HG03066 (cell line): Measurements from ENCODE around the gene LPCAT3.

ENCODE experiments used
- ATAC-seq: cut with Tn5 transposase; IDR thresholded peaks from one replicate; pipeline ENCODE4 v1.9.1; 2021; ENCODE audit warnings: low read depth; ENCODE audit not compliant: unreplicated experiment

The LPCAT3 gene

GRCh38 chr12:6941782-6942181 lies 76.5 kb downstream of the LPCAT3 start:
- ATAC-seq, result no peak

DNA sequence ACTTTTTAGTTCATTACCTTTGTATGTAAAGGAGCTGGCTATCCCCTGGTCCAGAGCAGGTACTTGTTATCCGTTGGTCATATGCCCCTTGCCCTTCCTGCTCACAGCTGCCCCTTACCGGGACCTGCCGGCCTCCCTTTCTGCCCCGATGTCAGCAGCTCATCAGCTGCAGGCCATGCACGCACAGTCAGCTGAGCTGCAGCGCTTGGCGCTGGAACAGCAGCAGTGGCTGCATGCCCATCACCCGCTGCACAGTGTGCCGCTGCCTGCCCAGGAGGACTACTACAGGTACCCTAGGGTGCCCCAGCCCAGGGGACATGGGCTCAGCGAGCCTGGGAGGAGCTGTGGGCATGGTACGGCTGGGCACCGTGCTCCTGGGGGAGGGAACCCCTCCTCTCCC lies 77.0 kb downstream of the LPCAT3 start:
- no peak for ATAC-seq

DNA sequence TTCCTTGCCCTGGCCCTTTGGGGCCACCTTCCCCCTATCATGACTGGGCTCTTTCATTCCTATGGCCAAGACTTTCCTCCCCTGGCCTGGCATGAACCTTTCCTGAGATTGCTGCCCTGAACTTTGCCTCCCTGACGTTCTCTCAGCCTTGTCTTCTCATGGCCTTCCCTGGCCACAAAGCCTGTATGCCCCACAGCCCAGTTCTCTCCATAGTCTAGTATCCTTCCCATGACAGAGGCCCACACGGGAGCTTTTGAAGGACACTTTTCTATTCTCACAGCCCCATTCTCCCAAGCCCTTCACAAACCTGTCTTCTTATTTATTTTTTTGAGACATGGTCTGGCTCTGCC lies 79.1 kb downstream of the LPCAT3 start:
- ATAC-seq, result no peak

DNA sequence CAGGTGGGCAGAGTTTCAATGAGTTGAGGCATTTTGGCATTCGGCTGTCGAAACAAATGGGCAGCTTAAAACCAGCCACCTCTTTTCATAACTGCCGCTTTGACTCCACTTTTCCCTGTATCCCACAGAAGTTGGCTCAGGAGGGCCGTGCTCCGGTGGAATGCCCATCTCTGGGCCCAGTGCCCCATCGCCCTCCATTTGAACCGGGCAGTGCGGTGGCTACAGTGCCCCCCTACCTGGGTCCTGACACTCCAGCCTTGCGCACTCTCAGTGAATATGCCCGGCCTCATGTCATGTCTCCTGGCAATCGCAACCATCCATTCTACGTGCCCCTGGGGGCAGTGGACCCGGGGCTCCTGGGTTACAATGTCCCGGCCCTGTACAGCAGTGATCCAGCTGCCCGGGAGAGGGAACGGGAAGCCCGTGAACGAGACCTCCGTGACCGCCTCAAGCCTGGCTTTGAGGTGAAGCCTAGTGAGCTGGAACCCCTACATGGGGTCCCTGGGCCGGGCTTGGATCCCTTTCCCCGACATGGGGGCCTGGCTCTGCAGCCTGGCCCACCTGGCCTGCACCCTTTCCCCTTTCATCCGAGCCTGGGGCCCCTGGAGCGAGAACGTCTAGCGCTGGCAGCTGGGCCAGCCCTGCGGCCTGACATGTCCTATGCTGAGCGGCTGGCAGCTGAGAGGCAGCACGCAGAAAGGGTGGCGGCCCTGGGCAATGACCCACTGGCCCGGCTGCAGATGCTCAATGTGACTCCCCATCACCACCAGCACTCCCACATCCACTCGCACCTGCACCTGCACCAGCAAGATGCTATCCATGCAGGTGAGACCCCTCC lies 79.7 kb downstream of the LPCAT3 start:
- no peak for ATAC-seq

- ATAC-seq, result peak; percentile 78
These were observed 80.6 kb downstream of the LPCAT3 start for GRCh38 chr12:6937481-6938352.

DNA sequence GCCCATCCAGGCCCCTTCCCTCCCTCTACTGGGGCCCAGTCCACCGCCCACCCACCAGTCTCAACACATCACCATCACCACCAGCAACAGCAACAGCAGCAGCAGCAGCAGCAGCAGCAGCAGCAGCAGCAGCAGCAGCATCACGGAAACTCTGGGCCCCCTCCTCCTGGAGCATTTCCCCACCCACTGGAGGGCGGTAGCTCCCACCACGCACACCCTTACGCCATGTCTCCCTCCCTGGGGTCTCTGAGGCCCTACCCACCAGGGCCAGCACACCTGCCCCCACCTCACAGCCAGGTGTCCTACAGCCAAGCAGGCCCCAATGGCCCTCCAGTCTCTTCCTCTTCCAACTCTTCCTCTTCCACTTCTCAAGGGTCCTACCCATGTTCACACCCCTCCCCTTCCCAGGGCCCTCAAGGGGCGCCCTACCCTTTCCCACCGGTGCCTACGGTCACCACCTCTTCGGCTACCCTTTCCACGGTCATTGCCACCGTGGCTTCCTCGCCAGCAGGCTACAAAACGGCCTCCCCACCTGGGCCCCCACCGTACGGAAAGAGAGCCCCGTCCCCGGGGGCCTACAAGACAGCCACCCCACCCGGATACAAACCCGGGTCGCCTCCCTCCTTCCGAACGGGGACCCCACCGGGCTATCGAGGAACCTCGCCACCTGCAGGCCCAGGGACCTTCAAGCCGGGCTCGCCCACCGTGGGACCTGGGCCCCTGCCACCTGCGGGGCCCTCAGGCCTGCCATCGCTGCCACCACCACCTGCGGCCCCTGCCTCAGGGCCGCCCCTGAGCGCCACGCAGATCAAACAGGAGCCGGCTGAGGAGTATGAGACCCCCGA lies 81.4 kb downstream of the LPCAT3 start:
- ATAC-seq, result peak; percentile 2

GRCh38 chr12:6936194-6936635 lies 82.1 kb downstream of the LPCAT3 start:
- ATAC-seq, result no peak

- ATAC-seq, result no peak
These were observed 82.7 kb downstream of the LPCAT3 start for GRCh38 chr12:6935371-6936193.

DNA sequence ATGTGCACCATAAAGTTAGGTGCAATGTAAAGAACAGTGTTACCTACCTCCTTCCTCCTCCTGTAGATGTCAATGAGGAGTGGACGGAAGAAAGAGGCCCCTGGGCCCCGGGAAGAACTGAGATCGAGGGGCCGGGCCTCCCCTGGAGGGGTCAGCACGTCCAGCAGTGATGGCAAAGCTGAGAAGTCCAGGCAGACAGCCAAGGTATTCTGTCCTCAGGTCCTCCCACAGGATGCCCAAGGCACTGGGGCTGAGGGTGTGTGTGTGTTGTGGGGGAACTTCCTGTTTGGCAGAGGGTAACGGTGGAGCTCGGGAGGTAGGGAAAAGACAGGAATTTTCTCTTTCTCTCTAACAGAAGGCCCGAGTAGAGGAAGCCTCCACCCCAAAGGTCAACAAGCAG lies 84.2 kb downstream of the LPCAT3 start:
- no peak for ATAC-seq

DNA sequence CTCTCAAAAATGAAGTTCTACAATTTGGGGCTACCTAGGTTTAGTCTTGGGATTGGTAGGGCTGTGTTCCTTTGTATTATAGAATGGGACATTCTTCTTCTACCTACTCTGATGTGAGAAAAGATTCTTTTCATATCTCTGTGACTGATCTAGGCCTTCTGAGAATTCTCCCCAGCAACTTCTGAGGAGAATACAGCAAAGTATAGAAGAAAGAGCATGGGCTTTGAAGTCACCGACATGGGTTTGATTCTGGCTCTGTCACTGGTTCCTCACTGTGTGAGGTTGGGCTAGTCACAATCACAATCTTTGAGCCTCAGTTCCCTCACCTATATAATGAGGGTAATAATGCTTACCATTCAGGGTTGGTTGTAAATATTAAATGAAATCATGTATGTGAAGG lies 85.5 kb downstream of the LPCAT3 start:
- ATAC-seq, result no peak

DNA sequence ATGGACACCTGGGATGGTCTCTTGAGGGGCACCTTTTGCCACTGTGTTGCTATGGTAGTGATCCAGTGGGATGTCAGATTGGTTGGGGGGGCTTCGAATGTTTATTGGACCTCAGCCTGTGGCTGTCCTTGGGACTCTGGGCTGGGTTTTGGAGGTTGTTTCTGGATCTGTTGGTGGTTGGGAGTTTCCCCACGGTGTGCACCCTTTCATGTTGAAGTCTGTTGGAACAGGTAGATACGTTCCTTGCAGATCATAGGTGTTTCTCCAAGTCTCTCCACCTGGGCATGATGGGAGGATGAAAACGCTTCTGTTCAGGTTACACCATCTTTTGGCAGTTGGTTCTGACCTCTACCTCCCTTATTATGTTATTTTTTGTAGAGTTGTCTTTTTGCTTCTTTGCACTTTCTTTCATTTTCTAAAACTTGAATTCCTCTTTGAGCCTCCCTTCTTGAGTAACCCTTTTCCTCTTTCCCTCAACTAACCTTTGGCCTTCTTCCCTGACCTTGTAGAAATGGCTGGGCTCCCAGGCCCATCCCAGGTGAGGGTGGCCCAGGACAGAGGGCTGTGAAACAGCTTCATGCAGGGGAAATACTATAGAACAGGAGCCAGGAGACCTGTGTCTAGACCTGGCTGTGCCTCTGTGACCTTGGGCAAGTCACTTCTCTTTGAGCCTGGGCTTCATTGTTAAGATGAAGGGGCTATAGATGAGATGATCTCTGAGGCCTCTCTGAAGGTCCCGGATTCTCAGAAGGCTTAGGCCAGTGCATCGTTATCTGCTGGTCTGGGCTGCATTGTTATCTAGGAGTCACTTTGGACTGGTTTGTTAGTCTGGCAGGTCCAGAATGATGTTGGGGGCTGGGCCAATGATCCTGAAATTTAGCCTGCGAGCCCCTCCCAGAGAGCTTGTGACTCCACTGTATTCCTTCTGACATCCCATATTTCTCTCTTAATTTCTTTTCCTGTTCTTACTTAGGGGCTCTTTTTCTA lies 88.5 kb downstream of the LPCAT3 start:
- no peak for ATAC-seq

DNA sequence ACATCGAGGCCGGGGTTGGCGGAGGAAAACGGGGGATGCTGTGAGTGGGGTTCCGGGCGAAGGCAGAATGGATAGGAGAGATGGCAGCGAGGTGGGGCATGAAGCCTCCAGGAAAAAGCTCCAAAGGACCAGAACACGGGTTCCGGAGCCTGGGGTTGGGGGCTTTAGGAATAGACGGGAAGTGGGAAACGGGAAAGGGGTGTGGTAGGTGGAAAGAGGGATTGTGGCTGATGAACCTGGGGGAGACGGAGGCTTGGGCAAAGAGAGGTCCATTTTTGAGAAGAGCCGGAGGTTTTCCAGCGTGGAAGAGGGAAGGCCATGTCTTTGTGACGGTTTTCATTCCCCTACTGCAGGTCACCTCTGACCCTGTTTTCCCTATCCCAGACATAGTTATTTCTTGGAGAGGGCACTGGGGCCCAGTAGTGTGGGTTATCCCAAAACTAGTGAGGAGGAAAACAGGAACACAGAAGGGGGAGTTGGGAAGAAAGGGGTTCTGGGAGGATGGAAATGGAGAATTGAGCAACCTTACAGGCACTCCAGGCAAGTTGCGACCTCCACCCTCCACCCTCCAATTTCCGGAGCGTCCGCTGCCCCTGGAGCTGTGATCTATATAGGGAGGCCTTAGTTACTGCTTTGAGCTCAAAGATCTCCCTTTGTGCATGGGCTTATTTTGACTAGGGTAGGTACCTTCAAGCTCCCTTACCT lies 89.4 kb downstream of the LPCAT3 start:
- no peak for ATAC-seq

DNA sequence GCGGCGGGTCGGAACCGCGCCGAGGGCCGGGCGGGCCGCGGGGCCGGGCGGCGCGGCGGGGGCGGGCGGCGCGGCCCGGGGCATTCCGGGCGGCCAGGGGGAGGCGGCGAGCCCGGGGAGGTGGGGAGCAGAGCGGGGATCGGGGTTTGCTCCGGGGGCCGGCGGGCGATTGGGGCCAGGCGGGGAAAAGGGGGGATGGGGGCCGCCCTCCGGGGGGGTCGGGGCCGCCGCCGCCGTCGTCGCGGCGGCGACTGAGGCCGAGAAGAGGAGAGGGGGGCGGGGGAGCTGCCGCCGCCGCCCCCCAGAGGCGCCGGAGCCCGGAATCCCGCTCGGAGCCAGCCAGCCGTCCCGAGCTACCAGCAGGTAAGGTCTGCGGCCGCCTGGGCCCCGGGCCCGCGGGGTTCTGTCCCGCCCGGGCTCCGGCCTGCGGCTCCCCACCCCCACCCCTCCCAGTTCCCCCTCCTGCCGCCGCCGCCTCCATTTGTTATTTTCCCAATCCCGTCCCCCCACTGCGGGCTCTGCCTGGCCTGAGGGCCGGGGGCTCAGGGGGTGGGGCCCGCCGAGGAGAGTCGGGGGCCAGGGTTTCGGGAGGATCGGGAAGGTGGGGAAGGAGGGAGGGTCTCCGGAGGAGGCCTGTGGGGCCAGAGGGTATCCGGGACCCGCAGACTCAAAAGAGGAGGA lies 90.1 kb downstream of the LPCAT3 start:
- no peak for ATAC-seq

- ATAC-seq, result no peak
These were observed 90.8 kb downstream of the LPCAT3 start, which contains the start of gene ATN1 for GRCh38 chr12:6927379-6928021. Gene ATN1, plus strand, starts transcription at chr12:6927959. Its CDS starts 6,043 bp downstream, at chr12:6934002.
